Kidney (tissue), 14 donors: Measurements from ENCODE around the gene PPP1R3G. TPM values are rescaled to one million over a fixed set of nuclear protein-coding genes. Genes with fewer than 3 reads are reported as not detected.

Experiments used
- DNase-seq, 5 donors: peaks; one replicate each; pipeline ENCODE4 v3.0.0-alpha.2; 2013 to 2020
- FAIRE-seq: peaks from 2 replicates; lab custom pipeline; 2012; peaks lifted over from hg19 to GRCh38; lab: Jason Lieb, UNC
- H3K27ac ChIP-seq, 2 donors: one replicate each; pipeline ENCODE4 v1.7.0; 2013; ENCODE audit warnings: low read depth in 2 of 2, low read length in 2 of 2, inconsistent platforms in 1 of 2
- H3K27me3 ChIP-seq: one replicate; pipeline ENCODE4 v1.7.1; 2013; ENCODE audit warnings: low read length, inconsistent platforms; ENCODE audit not compliant: control insufficient read depth, insufficient read depth
- H3K36me3 ChIP-seq, 3 donors: one replicate each; pipeline versions ENCODE4 v1.7.0 to v1.7.1; 2013; ENCODE audit warnings: low read length in 3 of 3, control low read depth in 1 of 3, inconsistent platforms in 1 of 3; ENCODE audit not compliant: insufficient read depth in 3 of 3, control insufficient read depth in 2 of 3
- H3K4me1 ChIP-seq, 3 donors: one replicate each; pipeline versions ENCODE4 v1.7.0 to v1.7.1; 2013; ENCODE audit warnings: low read length in 3 of 3, inconsistent platforms in 1 of 3, low read depth in 1 of 3; ENCODE audit not compliant: control insufficient read depth in 2 of 3, insufficient read depth in 2 of 3
- H3K4me3 ChIP-seq, 3 donors: one replicate each; pipeline versions ENCODE4 v1.7.0 to v1.8.1; 2013; ENCODE audit warnings: low read length in 3 of 3, control low read depth in 1 of 3, inconsistent platforms in 1 of 3
- H3K9ac ChIP-seq, 3 donors: one replicate each; pipeline versions ENCODE4 v1.7.0 to v1.7.1; 2013; ENCODE audit warnings: low read length in 3 of 3, control low read depth in 1 of 3, inconsistent platforms in 1 of 3
- H3K9me3 ChIP-seq, 3 donors: one replicate each; pipeline versions ENCODE4 v1.7.0 to v1.7.1; 2013; ENCODE audit warnings: low read length in 3 of 3, control low read depth in 1 of 3, inconsistent platforms in 1 of 3; ENCODE audit not compliant: control insufficient read depth in 2 of 3, insufficient read depth in 1 of 3
- intact Hi-C: fragments of 100-400 bp; cut with DNase I; formaldehyde crosslinking; loops from one replicate; pipeline ENCODE4 v1.11.1; 2022
- polyA plus RNA-seq: library from polyadenylated mRNA; stranded (reverse); fragments of 350-450 nt; fragmentation: Illumina TruSeq; extraction: RNeasy Lipid Tissue Mini Kit (QIAGEN cat#74804); gene quantifications from one replicate; pipeline ENCODE4 v1.2.3, GENCODE V29; 2014; ENCODE audit warnings: low read depth, low replicate concordance; ENCODE audit not compliant: insufficient read depth
- total RNA-seq: library from RNA; stranded (reverse); fragmentation: NEBNext Ultra II Directional; extraction: Animal tissue kit (Norgen Biotek cat#: 25700); gene quantifications from one replicate; pipeline ENCODE4 v1.2.1, GENCODE V29; 2021
- TF ChIP-seq, protein P1 (sequence below): IDR thresholded peaks from 3 replicates; pipeline ENCODE4 v1.5.1; 2012; ENCODE audit warnings: mild to moderate bottlenecking, moderate library complexity, borderline replicate concordance; ENCODE audit not compliant: insufficient read depth; ENCODE audit errors: extremely low read depth
- donor health status: control.
- donor health status: control.
- donor health status: control.
- donor health status: control.
- donor health status: control.
- donor health status: DM: yes; HTN: yes; CAD: no.
- donor health status: Normal renal cell carcinoma (clear cell type).

PPP1R3G gene
- total and polyA plus RNA-seq, 2 donors from 2014 or later: 0.49 to 1.9 TPM

DNA sequence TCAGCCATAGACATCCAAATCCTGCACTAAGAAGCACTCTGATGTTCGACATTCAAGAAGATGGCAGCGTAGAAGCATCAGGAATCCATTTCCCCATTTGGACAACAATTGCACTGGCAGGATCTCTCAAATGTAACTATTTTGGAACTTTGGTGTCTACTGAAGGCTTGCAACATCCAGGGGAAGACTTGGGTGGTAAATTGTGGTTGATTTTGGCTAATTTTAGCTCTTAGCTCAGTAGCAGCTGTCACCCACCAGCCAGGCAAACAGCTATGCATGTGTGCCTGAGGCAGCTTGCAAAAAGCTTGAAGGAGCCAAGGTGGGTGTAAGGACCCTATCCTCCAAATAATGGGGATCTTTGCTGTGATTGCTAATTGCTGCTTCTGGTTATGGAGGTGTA, 35.1 kb upstream of the PPP1R3G start:
- FAIRE-seq: no peak
- H3K27ac ChIP-seq: no peak overlapping the region

DNA sequence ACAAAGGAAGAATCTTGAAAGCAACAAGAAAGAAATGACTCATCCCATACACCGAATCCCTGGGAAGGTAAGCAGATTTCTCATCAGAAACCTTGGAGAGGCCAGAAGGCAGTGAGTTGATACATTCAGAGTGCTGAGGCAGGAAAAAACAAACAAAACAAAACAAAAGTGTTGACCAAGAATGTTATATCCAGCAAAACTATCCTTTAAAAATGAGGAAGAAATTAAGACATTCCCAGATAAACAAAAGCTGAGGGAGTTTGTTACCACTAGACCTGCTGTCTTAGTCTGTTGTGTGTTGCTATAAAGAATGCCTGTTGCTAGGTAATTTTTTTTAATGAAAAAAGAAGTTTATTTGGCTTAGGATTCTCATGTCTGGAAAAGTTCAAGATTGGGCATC, 33.7 kb upstream of the PPP1R3G start:
- no peaks in the 10 kb centered on the region for H3K27me3 ChIP-seq
- H3K27ac ChIP-seq: no peak overlapping the region
- no peak for DNase-seq
- TF ChIP-seq, protein P1, sequence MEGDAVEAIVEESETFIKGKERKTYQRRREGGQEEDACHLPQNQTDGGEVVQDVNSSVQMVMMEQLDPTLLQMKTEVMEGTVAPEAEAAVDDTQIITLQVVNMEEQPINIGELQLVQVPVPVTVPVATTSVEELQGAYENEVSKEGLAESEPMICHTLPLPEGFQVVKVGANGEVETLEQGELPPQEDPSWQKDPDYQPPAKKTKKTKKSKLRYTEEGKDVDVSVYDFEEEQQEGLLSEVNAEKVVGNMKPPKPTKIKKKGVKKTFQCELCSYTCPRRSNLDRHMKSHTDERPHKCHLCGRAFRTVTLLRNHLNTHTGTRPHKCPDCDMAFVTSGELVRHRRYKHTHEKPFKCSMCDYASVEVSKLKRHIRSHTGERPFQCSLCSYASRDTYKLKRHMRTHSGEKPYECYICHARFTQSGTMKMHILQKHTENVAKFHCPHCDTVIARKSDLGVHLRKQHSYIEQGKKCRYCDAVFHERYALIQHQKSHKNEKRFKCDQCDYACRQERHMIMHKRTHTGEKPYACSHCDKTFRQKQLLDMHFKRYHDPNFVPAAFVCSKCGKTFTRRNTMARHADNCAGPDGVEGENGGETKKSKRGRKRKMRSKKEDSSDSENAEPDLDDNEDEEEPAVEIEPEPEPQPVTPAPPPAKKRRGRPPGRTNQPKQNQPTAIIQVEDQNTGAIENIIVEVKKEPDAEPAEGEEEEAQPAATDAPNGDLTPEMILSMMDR: no peak
- H3K36me3 ChIP-seq: no peaks in the 10 kb centered on the region
- no peak for FAIRE-seq
- peaks cover 0 to 12% (median 6%) of the 10 kb centered on the region in 3 donors for H3K9me3 ChIP-seq
- H3K9ac ChIP-seq: no peak overlapping the region
- H3K4me1 ChIP-seq: no peaks in the 10 kb centered on the region
- H3K4me3 ChIP-seq: no peak overlapping the region
- intact Hi-C loops: no loop called here

More for the DNA sequence above, 35.1 kb upstream of the PPP1R3G start:
- no peak overlapping the region for H3K4me3 ChIP-seq
- intact Hi-C loops: no loop called here
- H3K9me3 ChIP-seq: peaks cover 0 to 12% (median 6%) of the 10 kb centered on the region in 3 donors
- no peak for DNase-seq
- no peak overlapping the region for H3K9ac ChIP-seq
- H3K27me3 ChIP-seq: no peaks in the 10 kb centered on the region
- TF ChIP-seq, protein P1: no peak
- no peaks in the 10 kb centered on the region for H3K4me1 ChIP-seq
- H3K36me3 ChIP-seq: no peaks in the 10 kb centered on the region

DNA sequence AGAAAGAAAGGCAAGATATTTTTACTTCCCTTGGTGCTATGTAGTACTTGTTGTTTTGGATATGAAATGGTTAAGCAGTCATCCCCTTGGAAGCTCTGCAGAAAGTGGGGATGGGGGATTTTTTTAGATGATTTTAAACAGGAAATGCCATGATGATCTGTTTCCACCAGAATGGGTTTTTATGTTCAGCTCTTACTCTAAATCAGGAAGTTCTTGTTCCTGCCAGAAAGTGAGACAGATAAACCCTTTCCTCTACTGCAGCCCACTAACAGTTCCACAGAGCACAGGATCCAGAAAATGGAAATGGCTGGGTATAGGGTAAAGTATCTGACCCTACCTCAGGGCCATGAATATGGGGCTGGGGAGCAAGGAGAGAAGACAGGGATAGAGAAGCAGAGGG, 32.1 kb upstream of the PPP1R3G start:
- Histone ChIP-seq H3K9me3 (peaks cover 0 to 12% (median 6%) of the 10 kb centered on the region in 3 donors), H3K4me1 (no peaks in the 10 kb centered on the region), H3K27me3 (no peaks in the 10 kb centered on the region), H3K27ac (no peak overlapping the region), H3K4me3 (no peak overlapping the region), H3K36me3 (no peaks in the 10 kb centered on the region), H3K9ac (no peak overlapping the region)
- TF ChIP-seq, protein P1: no peak
- intact Hi-C loops: no loop called here
- no peak for FAIRE-seq
- no peak for DNase-seq

DNA sequence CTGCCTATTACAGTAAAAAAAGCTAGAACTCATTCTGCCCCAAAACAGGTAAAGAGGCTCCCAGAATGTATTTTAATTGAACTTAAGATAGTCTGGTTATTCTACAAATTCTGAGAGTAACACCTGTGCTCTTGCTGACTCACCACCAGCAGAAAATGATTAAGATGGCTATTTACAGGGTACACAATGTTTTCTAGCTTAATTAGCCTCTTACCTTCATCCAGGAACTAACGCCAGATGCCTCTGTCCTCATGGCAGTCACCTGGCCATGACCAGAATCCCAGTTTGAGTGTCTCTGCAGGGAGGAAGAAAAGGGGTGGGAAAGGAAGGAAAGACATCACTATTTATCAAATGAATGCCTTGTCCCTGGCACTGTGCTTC, 31.3 kb upstream of the PPP1R3G start:
- TF ChIP-seq, protein P1: no peak
- no peak for FAIRE-seq

More for the DNA sequence above, 31.3 kb upstream of the PPP1R3G start:
- no peak for DNase-seq
- H3K27ac ChIP-seq: no peak overlapping the region
- no peaks in the 10 kb centered on the region for H3K27me3 ChIP-seq
- no peak overlapping the region for H3K9ac ChIP-seq
- no peak overlapping the region for H3K4me3 ChIP-seq
- no peaks in the 10 kb centered on the region for H3K36me3 ChIP-seq
- H3K9me3 ChIP-seq: peaks cover 0 to 12% (median 6%) of the 10 kb centered on the region in 3 donors
- no peaks in the 10 kb centered on the region for H3K4me1 ChIP-seq
- intact Hi-C loops: no loop called here
